AG09309 (cell line): ENCODE measurements around the gene PPIL6.

Experiments used
- DNase-seq: peaks from one replicate; pipeline ENCODE4 v3.0.0-alpha.2; 2010; ENCODE audit warnings: low read depth
- H3K4me3 ChIP-seq: 2 replicates; pipeline ENCODE4 v1.5.1; 2011; ENCODE audit warnings: mild to moderate bottlenecking, low read depth, low read length, moderate library complexity; ENCODE audit not compliant: control insufficient read depth
- TF ChIP-seq, protein P1 (sequence below): IDR thresholded peaks from 2 replicates; pipeline ENCODE4 v1.5.1; 2011; ENCODE audit warnings: mild to moderate bottlenecking, low read depth, low read length, inconsistent platforms; ENCODE audit not compliant: insufficient read depth, control insufficient read depth; ENCODE audit errors: missing control alignments

Gene PPIL6

DNA sequence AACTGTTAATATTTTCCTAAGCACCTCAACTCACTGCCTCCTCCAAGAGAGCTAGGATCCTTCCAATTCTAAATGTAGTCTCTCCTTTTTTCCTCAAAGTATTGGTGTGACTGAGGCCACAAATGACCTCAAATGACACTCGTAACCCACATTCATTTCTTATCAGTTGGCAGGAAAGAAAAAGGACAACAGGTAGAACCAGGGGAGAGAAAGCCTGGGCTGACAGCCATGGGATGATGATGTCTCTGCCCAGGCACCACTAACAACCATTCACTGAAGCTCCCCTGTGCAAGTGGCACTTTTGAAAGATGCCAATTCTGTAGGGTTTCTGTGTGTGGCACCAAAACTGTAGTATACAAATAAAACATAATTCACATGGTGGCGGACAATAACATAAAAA is 35.2 kb upstream of the PPIL6 start:
- DNase-seq, result no peak
- TF ChIP-seq, protein P1, sequence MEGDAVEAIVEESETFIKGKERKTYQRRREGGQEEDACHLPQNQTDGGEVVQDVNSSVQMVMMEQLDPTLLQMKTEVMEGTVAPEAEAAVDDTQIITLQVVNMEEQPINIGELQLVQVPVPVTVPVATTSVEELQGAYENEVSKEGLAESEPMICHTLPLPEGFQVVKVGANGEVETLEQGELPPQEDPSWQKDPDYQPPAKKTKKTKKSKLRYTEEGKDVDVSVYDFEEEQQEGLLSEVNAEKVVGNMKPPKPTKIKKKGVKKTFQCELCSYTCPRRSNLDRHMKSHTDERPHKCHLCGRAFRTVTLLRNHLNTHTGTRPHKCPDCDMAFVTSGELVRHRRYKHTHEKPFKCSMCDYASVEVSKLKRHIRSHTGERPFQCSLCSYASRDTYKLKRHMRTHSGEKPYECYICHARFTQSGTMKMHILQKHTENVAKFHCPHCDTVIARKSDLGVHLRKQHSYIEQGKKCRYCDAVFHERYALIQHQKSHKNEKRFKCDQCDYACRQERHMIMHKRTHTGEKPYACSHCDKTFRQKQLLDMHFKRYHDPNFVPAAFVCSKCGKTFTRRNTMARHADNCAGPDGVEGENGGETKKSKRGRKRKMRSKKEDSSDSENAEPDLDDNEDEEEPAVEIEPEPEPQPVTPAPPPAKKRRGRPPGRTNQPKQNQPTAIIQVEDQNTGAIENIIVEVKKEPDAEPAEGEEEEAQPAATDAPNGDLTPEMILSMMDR, result no peak
- no peak overlapping the region for H3K4me3 ChIP-seq

GRCh38 chr6:109474995-109475394 is 34.6 kb upstream of the PPIL6 start:
- TF ChIP-seq, protein P1, result no peak
- DNase-seq, result no peak
- no peak overlapping the region for H3K4me3 ChIP-seq

- TF ChIP-seq, protein P1, result no peak
- no peak overlapping the region for H3K4me3 ChIP-seq
- DNase-seq, result no peak
Measured at GRCh38 chr6:109473120-109473519, 32.7 kb upstream of the PPIL6 start.

DNA sequence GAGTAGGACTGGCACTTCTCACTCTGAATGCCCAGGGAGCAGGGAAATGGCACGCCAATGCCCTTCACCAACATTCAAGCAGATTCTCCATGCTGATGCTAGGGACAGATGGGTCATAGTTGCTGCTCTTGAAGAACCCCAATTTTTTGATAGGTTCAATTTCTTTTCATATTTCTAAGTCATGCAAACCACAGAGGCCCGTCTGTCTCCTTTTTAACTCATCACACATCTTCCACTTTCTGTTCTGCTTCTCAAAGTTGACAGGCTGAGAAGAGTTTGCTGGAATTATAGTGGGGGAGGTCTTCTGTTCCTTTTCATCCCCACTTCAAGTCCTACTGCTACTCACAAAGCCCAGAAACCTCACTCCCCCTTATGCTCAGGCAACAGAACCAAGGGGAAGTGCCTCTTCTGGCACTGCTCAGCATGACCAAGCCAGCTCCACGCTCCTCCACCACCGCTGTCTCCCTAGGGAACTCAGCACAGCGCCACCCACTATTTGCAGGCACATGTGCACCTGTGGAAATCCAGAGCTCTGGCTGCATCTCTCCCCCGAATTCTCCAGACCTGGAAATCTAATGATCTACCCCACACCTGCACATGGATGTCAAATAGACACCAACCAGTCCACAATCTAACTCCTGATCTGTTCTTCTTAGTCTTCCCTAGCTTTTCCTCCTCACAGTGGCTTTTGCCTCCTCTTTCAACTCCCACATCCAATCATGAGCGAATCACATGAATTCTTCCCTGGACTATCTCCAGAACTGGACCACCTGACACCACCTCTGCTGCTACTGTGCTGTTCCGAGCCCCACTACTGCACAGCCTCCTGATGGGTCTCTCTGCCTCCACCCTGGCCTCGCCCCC is 31.9 kb upstream of the PPIL6 start:
- DNase-seq, result no peak
- no peak overlapping the region for H3K4me3 ChIP-seq
- TF ChIP-seq, protein P1, result no peak

DNA sequence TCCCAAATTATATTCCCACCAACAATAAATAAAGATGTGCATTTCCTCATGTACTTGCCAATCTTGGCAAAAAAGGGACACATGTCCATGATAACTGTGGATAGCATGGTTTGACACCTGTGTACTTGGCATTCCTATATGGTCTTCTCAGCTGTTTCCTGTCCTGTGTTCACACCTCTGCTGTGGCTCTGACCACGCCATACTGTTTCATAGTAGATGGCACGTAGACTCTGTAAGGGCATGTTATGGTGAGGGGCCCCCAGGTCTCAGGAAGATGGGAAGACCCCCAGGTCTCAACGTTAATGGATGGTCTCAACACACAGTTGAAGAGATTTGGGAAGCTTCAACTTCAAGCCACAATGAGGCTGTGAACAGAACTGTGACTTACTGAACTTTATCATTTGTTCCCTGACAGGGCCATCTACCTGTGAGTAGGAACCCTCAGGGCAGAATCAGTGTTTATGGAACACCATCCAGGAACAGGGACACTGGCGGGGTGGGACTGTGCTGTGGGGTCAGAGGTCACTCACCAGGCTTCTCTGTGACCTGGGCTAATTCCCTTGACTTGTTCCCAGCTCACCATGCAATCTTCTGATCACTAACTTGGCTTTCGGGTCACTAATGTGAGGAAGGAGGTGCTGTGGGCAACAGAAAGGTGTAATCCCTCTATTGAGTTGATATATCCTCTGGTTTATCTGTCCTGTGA is 30.8 kb upstream of the PPIL6 start:
- DNase-seq, result no peak
- H3K4me3 ChIP-seq, result no peak overlapping the region
- TF ChIP-seq, protein P1, result no peak

GRCh38 chr6:109469591-109470189 is 29.3 kb upstream of the PPIL6 start:
- TF ChIP-seq, protein P1, result no peak
- no peak overlapping the region for H3K4me3 ChIP-seq
- no peak for DNase-seq
